Thoracic aorta (tissue), 2 donors: ENCODE measurements around the gene NRP1. TPM values are rescaled to one million over a fixed set of nuclear protein-coding genes. Genes with fewer than 3 reads are reported as not detected.

Source experiments
- ATAC-seq: fragments of 150-250 bp; one replicate; pipeline ENCODE4 v1.8.0; 2017; ENCODE audit warnings: low read depth; ENCODE audit not compliant: insufficient number of reproducible peaks, low FRiP score
- DNase-seq: peaks from one replicate; pipeline ENCODE4 v3.0.0-alpha.2; 2020; ENCODE audit warnings: low spot score
- H3K27ac ChIP-seq, 2 donors: fragments of 200-600 bp; sonication (generic); 1 replicate in 1 of 2; 2 replicates in 1 of 2; pipeline ENCODE4 v1.5.1; 2016; ENCODE audit warnings: mild to moderate bottlenecking in 2 of 2, moderate library complexity in 2 of 2
- H3K27me3 ChIP-seq: fragments of 200-600 bp; sonication (generic); replicated peaks from 2 replicates; pipeline ENCODE4 v1.6.0; 2016; ENCODE audit warnings: mild to moderate bottlenecking; ENCODE audit not compliant: insufficient read depth
- H3K36me3 ChIP-seq: fragments of 200-600 bp; sonication (generic); one replicate; pipeline ENCODE4 v1.5.1; 2016
- H3K4me1 ChIP-seq, 2 donors: fragments of 200-600 bp; sonication (generic); 1 replicate in 1 of 2; 2 replicates in 1 of 2; pipeline versions ENCODE4 v1.5.1 to v1.6.0; 2016; ENCODE audit warnings: low read depth in 2 of 2, mild to moderate bottlenecking in 1 of 2; ENCODE audit not compliant: control insufficient read depth in 1 of 2
- H3K4me3 ChIP-seq: fragments of 200-600 bp; sonication (generic); 2 replicates; pipeline ENCODE4 v1.5.1; 2016; ENCODE audit warnings: mild to moderate bottlenecking
- H3K9me3 ChIP-seq: fragments of 200-600 bp; sonication (generic); 2 replicates; pipeline ENCODE4 v1.5.1; 2016
- total RNA-seq, 2 donors: library from RNA; depleted of rRNA; stranded (reverse); fragments of >200 nt; gene quantifications; one replicate each; pipeline versions ENCODE4 v1.1.0 to v1.2.3, GENCODE V29; 2016
- TF ChIP-seq, protein P1 (sequence below): fragments of 200-600 bp; sonication (generic); IDR thresholded peaks from one replicate; pipeline ENCODE4 v1.5.1; 2019; ENCODE audit warnings: antibody characterized with exemption

NRP1 gene
- total RNA-seq, 2 donors from 2014 or later: 66.9 to 117 TPM

DNA sequence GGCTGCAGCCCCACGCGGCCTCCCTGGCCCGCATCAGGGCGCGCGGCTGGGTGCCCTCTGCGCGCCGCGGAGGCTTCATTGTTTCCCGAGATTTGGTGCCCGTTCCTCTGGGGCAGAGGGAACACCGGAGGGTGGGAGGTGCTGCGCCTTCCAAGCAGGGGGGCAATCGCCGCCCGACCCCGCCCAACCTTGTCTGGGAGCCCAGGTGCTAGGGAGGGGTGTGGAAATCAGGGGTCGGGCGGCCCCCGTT lies 1.0 kb upstream of the NRP1 start:
- H3K27ac ChIP-seq: peak overlapping the region; percentile 92 to 96
- TF ChIP-seq, protein P1, sequence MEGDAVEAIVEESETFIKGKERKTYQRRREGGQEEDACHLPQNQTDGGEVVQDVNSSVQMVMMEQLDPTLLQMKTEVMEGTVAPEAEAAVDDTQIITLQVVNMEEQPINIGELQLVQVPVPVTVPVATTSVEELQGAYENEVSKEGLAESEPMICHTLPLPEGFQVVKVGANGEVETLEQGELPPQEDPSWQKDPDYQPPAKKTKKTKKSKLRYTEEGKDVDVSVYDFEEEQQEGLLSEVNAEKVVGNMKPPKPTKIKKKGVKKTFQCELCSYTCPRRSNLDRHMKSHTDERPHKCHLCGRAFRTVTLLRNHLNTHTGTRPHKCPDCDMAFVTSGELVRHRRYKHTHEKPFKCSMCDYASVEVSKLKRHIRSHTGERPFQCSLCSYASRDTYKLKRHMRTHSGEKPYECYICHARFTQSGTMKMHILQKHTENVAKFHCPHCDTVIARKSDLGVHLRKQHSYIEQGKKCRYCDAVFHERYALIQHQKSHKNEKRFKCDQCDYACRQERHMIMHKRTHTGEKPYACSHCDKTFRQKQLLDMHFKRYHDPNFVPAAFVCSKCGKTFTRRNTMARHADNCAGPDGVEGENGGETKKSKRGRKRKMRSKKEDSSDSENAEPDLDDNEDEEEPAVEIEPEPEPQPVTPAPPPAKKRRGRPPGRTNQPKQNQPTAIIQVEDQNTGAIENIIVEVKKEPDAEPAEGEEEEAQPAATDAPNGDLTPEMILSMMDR: no peak
- no peaks in the 10 kb centered on the region for H3K36me3 ChIP-seq
- ATAC-seq (no peak), DNase-seq (no peak)
- peak overlapping the region; percentile 94 for H3K4me3 ChIP-seq
- H3K4me1 ChIP-seq: peaks cover 7 to 22% of the 10 kb centered on the region in 2 donors
- no peaks in the 10 kb centered on the region for H3K27me3 ChIP-seq
- H3K9me3 ChIP-seq: no peaks in the 10 kb centered on the region

GRCh38 chr10:33334805-33335550 lies 511 bp upstream of the NRP1 start:
- TF ChIP-seq, protein P1: peak; percentile 78
- ATAC-seq (no peak), DNase-seq (no peak)
- H3K27ac ChIP-seq: peak overlapping the region; percentile 92 to 96
- no peaks in the 10 kb centered on the region for H3K27me3 ChIP-seq
- H3K36me3 ChIP-seq: no peaks in the 10 kb centered on the region
- H3K9me3 ChIP-seq: no peaks in the 10 kb centered on the region
- H3K4me1 ChIP-seq: peaks cover 7 to 26% of the 10 kb centered on the region in 2 donors
- H3K4me3 ChIP-seq: peak overlapping the region; percentile 94

GRCh38 chr10:33333260-33334101 lies 986 bp downstream of the NRP1 start:
- H3K27me3 ChIP-seq: no peaks in the 10 kb centered on the region
- TF ChIP-seq, protein P1: no peak
- DNase-seq: no peak
- H3K9me3 ChIP-seq: no peaks in the 10 kb centered on the region
- peak overlapping the region; percentile 84 to 92 for H3K27ac ChIP-seq
- no peak for ATAC-seq
- H3K36me3 ChIP-seq: no peaks in the 10 kb centered on the region
- peak overlapping the region; percentile 94 for H3K4me3 ChIP-seq
- peaks cover 7 to 40% of the 10 kb centered on the region in 2 donors for H3K4me1 ChIP-seq

GRCh38 chr10:33332183-33333065 lies 2.0 kb downstream of the NRP1 start:
- H3K4me1 ChIP-seq: peaks cover 5 to 46% of the 10 kb centered on the region in 2 donors
- H3K27me3 ChIP-seq: no peaks in the 10 kb centered on the region
- TF ChIP-seq, protein P1: no peak
- DNase-seq (no peak), ATAC-seq (no peak)
- no peaks in the 10 kb centered on the region for H3K36me3 ChIP-seq
- H3K9me3 ChIP-seq: no peaks in the 10 kb centered on the region
- peak overlapping the region; percentile 94 for H3K4me3 ChIP-seq
- H3K27ac ChIP-seq: peak overlapping the region; percentile 36 to 92

DNA sequence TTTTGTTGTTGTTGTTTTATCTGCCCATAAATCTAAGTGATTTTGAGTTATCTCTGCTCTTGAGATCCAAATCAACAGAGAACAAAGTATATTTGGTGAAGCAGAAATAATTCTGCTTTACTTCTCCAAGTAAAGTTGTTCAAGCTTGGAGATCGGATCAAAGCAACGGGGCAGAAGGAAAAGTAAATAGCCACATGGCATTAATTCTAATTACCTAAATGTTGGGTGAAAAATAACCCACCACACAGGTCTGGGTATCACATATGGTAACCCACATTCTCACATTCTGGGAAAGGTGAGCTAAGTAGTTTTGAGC lies 3.1 kb downstream of the NRP1 start:
- ATAC-seq (no peak), DNase-seq (no peak)
- Histone ChIP-seq H3K9me3 (no peaks in the 10 kb centered on the region), H3K27me3 (no peaks in the 10 kb centered on the region), H3K4me3 (peak overlapping the region; percentile 94), H3K27ac (no peak overlapping the region), H3K4me1 (peaks cover 8 to 51% of the 10 kb centered on the region in 2 donors), H3K36me3 (no peaks in the 10 kb centered on the region)
- TF ChIP-seq, protein P1: no peak
